OCI-LY1 (cell line): ENCODE results near the gene BCR.

ENCODE experiments used
- H2AFZ ChIP-seq: fragments of 200-600 bp; sonication (generic), shearing (Covaris generic); 2 replicates; pipeline ENCODE4 v1.6.0; 2014; ENCODE audit warnings: antibody characterized with exemption, mild to moderate bottlenecking, low read length
- H3F3A ChIP-seq: fragments of 200-600 bp; sonication (generic), shearing (Covaris generic); 2 replicates; pipeline ENCODE4 v1.6.0; 2014; ENCODE audit warnings: mild to moderate bottlenecking, antibody characterized with exemption, low read length, moderate library complexity; ENCODE audit not compliant: insufficient read depth
- H3K27ac ChIP-seq: fragments of 200-600 bp; sonication (generic); 2 replicates; pipeline ENCODE4 v1.5.1; 2014; ENCODE audit warnings: low read length, mixed run types, mild to moderate bottlenecking, low read depth; ENCODE audit not compliant: poor library complexity, severe bottlenecking
- H3K27me3 ChIP-seq: fragments of 200-600 bp; sonication (generic); 2 replicates; pipeline ENCODE4 v1.6.0; 2014; ENCODE audit warnings: antibody characterized with exemption, mild to moderate bottlenecking, low read length, moderate library complexity; ENCODE audit not compliant: insufficient read depth
- H3K36me3 ChIP-seq: fragments of 200-600 bp; sonication (generic); 2 replicates; pipeline ENCODE4 v1.6.1; 2014; ENCODE audit warnings: mild to moderate bottlenecking, antibody characterized with exemption, low read length, moderate library complexity, mixed read lengths; ENCODE audit not compliant: insufficient read depth
- H3K4me1 ChIP-seq: fragments of 200-600 bp; sonication (generic); 2 replicates; pipeline ENCODE4 v1.5.1; 2014; ENCODE audit warnings: mild to moderate bottlenecking, low read length, moderate library complexity; ENCODE audit not compliant: insufficient read depth, severe bottlenecking
- H3K4me2 ChIP-seq: fragments of 200-600 bp; sonication (generic), shearing (Covaris generic); 2 replicates; pipeline ENCODE4 v1.6.1; 2014; ENCODE audit warnings: low read length
- H3K4me3 ChIP-seq: fragments of 200-600 bp; sonication (generic); 2 replicates; pipeline ENCODE4 v1.5.1; 2014; ENCODE audit warnings: low read length, low read depth, mild to moderate bottlenecking, mixed read lengths; ENCODE audit not compliant: poor library complexity, severe bottlenecking
- H3K79me2 ChIP-seq: fragments of 200-600 bp; shearing (Covaris generic); 2 replicates; pipeline ENCODE4 v1.6.1; 2016; ENCODE audit warnings: mixed run types, low read length, mixed read lengths; ENCODE audit not compliant: insufficient read depth
- H3K9ac ChIP-seq: fragments of 200-600 bp; sonication (generic), shearing (Covaris generic); 2 replicates; pipeline ENCODE4 v1.6.1; 2014; ENCODE audit warnings: mild to moderate bottlenecking, low read length, mixed read lengths
- H3K9me2 ChIP-seq: fragments of 200-600 bp; sonication (generic), shearing (Covaris generic); 2 replicates; pipeline ENCODE4 v1.6.1; 2014; ENCODE audit warnings: low read depth, mild to moderate bottlenecking, low read length, mixed read lengths
- H3K9me3 ChIP-seq: fragments of 200-600 bp; shearing (Covaris generic); 2 replicates; pipeline ENCODE4 v1.6.1; 2014; ENCODE audit warnings: low read length, mixed read lengths
- H4K20me1 ChIP-seq: fragments of 200-600 bp; sonication (generic), shearing (Covaris generic); 2 replicates; pipeline ENCODE4 v1.6.0; 2016; ENCODE audit warnings: mild to moderate bottlenecking, low read length; ENCODE audit not compliant: insufficient read depth
- EZH2 ChIP-seq: fragments of 200-600 bp; sonication (generic), shearing (Covaris generic); IDR thresholded peaks from 2 replicates; pipeline ENCODE4 v1.8.0; 2017; ENCODE audit warnings: borderline replicate concordance, mixed run types, mild to moderate bottlenecking, antibody characterized with exemption, low read length, moderate library complexity, mixed read lengths
- TF ChIP-seq, protein P1 (sequence below): fragments of 200-600 bp; sonication (generic), shearing (Covaris generic); IDR thresholded peaks from 2 replicates; pipeline ENCODE4 v1.5.1; 2017; ENCODE audit warnings: mild to moderate bottlenecking, antibody characterized with exemption, low read length, moderate library complexity, mixed read lengths

Gene BCR

DNA sequence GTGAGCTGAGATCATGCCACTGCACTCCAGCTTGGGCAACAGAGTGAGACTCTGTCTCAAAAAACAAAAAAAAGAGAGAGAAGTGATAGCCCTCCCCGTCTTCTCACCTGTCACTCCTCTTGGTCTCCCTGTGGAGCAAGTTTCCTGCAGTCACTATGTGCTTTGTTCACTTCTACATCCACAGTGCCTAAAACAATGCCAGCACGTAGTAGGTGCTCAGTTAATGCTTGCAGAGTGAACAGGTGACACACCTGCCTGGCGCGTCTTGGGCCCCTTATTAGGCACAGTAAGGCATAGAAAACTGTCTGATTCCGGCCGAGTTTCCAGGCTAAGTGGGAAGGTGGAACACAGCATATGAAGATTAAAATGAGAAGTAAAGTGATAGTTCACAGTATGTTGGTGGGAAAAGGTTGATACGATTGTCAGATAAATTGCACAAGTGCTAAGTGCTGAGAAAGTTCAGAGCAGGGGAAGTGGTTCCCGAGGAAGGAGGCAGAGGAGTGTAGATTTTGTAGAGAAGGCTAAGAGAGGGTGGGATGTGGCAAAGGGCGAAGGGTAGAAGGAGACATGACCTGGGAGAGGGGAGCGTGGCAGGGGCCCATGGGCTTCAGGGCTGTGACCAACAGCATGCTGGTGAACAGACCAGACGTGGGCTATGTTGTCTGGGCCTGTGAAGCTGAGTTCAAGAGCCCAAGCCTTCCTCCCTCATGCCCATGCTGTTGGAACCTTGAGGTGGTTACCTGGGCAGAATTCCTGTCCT is 41.9 kb downstream of the BCR start:
- no peak overlapping the region for H2AFZ ChIP-seq
- H3F3A ChIP-seq = no peaks in the 10 kb centered on the region
- no peak overlapping the region; the same call in 1 of the 2 replicates for H3K9ac ChIP-seq
- no peaks in the 10 kb centered on the region for H3K9me2 ChIP-seq
- H3K79me2 ChIP-seq = peaks cover 94% of the 10 kb centered on the region
- no peak overlapping the region for H3K4me2 ChIP-seq
- no peaks in the 10 kb centered on the region for H3K9me3 ChIP-seq
- no peaks in the 10 kb centered on the region for H4K20me1 ChIP-seq
- TF ChIP-seq, protein P1, sequence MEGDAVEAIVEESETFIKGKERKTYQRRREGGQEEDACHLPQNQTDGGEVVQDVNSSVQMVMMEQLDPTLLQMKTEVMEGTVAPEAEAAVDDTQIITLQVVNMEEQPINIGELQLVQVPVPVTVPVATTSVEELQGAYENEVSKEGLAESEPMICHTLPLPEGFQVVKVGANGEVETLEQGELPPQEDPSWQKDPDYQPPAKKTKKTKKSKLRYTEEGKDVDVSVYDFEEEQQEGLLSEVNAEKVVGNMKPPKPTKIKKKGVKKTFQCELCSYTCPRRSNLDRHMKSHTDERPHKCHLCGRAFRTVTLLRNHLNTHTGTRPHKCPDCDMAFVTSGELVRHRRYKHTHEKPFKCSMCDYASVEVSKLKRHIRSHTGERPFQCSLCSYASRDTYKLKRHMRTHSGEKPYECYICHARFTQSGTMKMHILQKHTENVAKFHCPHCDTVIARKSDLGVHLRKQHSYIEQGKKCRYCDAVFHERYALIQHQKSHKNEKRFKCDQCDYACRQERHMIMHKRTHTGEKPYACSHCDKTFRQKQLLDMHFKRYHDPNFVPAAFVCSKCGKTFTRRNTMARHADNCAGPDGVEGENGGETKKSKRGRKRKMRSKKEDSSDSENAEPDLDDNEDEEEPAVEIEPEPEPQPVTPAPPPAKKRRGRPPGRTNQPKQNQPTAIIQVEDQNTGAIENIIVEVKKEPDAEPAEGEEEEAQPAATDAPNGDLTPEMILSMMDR = no peak
- no peak for TF ChIP-seq EZH2
- H3K4me1 ChIP-seq = peaks cover 51% of the 10 kb centered on the region
- H3K27ac ChIP-seq = peak overlapping the region; percentile 46
- H3K4me3 ChIP-seq = no peak overlapping the region
- H3K27me3 ChIP-seq = no peaks in the 10 kb centered on the region
- peaks cover 51% of the 10 kb centered on the region for H3K36me3 ChIP-seq

DNA sequence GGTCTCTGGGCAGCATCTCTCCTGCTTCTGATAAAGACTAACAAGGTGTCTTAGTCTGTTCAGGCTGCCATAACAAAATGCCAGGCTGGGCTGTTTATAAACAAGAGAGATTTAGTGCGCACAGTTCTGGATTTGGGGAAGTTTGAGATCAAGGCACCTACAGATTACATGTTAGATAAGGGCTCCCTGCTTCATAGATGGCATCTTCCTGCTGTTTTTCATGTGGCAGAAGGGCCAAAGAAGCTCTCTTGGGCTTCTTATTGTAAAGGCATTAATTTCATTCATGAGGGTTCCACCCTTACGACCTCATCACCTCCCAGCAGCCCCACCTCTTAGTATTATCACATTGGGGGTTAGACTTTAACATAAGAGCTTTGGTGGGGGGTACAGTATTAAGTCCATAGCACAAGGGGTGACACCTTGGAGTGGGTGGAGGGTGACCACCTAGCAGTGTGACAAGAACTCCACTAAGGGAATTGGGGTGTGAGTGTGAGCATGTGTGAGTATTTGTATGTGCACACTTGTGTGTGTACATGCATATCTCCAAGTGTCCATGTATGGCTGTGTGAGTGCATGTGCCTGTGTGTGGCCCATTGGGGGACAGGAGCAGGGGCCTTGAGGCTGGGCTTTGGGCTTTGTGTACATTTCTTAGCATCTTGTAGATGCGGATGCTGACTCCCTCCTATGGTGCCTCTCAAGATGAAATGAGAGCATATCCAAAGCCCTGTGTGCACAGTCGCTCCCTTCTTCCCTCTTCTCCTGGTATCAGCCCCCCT is 42.7 kb downstream of the BCR start:
- no peaks in the 10 kb centered on the region for H3K9me2 ChIP-seq
- H3K79me2 ChIP-seq = peaks cover 94% of the 10 kb centered on the region
- H3K9ac ChIP-seq = no peak overlapping the region; the same call in 1 of the 2 replicates
- H3K27me3 ChIP-seq = no peaks in the 10 kb centered on the region
- H3K9me3 ChIP-seq = peaks cover 5% of the 10 kb centered on the region; the same call in 1 of the 2 replicates
- no peaks in the 10 kb centered on the region for H3F3A ChIP-seq
- no peak for TF ChIP-seq EZH2
- TF ChIP-seq, protein P1 = no peak
- H3K36me3 ChIP-seq = peaks cover 58% of the 10 kb centered on the region
- H3K4me2 ChIP-seq = no peak overlapping the region
- H3K27ac ChIP-seq = peak overlapping the region; percentile 46
- no peak overlapping the region for H2AFZ ChIP-seq
- H4K20me1 ChIP-seq = no peaks in the 10 kb centered on the region
- peaks cover 44% of the 10 kb centered on the region for H3K4me1 ChIP-seq
- H3K4me3 ChIP-seq = no peak overlapping the region

DNA sequence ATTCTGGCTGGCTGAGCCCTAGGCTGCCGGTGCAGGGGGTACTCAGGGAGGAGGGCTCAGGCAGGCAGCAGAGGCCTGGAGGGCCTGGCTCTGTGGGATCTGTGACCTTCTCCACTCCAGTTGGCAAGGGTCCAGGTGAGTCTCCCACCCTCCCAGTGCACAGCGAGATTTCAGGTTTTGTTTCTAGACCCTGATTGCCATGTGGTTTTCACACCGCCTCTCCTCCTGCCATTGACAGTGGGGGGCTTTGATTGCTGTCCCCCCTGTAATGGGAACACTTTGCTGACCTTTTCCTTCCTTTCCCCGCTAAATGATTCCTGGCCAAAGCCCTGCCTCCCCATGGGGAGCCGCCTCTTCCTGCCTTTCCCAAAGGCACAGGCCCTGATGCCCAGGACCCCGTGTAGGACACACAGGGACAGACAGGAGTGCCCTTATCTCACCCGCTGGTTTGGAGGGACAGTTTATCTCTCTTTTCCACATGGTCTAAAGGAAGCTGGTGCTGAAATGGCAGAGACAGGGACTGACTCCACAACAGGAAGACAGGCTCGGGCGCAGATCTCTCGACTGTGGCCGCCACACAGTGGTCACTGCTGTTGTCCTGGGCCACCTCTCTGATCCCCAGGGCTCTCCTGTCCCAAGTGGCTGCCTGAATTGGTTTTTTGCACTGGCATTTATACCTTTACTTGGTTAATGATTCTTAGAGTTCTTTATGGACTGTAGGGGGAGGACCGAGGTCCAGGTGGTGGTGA is 43.4 kb downstream of the BCR start:
- Histone ChIP-seq H3K4me2 (no peak overlapping the region), H2AFZ (no peak overlapping the region), H3K79me2 (peaks cover 95% of the 10 kb centered on the region), H4K20me1 (no peaks in the 10 kb centered on the region), H3K4me1 (peaks cover 36% of the 10 kb centered on the region), H3K27ac (peak overlapping the region; percentile 5), H3K36me3 (peaks cover 66% of the 10 kb centered on the region), H3F3A (no peaks in the 10 kb centered on the region), H3K9ac (no peak overlapping the region), H3K9me2 (no peaks in the 10 kb centered on the region), H3K4me3 (no peak overlapping the region), H3K9me3 (peaks cover 13% of the 10 kb centered on the region), H3K27me3 (no peaks in the 10 kb centered on the region)
- TF ChIP-seq, protein P1 = no peak
- TF ChIP-seq EZH2 = no peak
